ENCODE measurements around the gene HLA-G. TPM values are rescaled to one million over a fixed set of nuclear protein-coding genes. Genes with fewer than 3 reads are reported as not detected.

Gene HLA-G
- total and polyA plus RNA-seq, 2 donors, result 1.7 to 6.3 TPM

DNA sequence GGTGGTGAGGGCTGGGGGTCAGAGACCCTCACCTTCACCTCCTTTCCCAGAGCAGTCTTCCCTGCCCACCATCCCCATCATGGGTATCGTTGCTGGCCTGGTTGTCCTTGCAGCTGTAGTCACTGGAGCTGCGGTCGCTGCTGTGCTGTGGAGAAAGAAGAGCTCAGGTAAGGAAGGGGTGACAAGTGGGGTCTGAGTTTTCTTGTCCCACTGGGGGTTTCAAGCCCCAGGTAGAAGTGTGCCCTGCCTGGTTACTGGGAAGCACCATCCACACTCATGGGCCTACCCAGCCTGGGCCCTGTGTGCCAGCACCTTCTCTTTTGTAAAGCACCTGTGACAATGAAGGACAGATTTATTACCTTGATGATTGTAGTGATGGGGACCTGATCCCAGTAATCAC is 2.1 kb downstream of the HLA-G start:
- WGBS, result 98% methylated on average over 3 of the region's 3 CpGs
- Histone ChIP-seq H3K4me1 (ENCODE audit: control insufficient read depth in 2 of 2, insufficient read depth in 2 of 2, low read length in 2 of 2) (no peaks in the 10 kb centered on the region), H3K4me3 (ENCODE audit: low read length in 2 of 2) (no peak overlapping the region), H3K27ac (ENCODE audit: low read depth in 1 of 2, low read length in 1 of 2) (no peak overlapping the region), H3K27me3 (ENCODE audit: control insufficient read depth in 2 of 2, insufficient read depth in 1 of 2, low read length in 1 of 2) (peaks cover 24 to 72% of the 10 kb centered on the region in 2 donors), H3K9me3 (ENCODE audit: control insufficient read depth in 2 of 2, insufficient read depth in 1 of 2, low read length in 1 of 2) (no peaks in the 10 kb centered on the region), H3K36me3 (ENCODE audit: control insufficient read depth in 2 of 2, insufficient read depth in 2 of 2, low read length in 1 of 2) (no peaks in the 10 kb centered on the region)
- no peak for DNase-seq (ENCODE audit: low read depth in 6 of 9, low spot score in 9 of 9)

DNA sequence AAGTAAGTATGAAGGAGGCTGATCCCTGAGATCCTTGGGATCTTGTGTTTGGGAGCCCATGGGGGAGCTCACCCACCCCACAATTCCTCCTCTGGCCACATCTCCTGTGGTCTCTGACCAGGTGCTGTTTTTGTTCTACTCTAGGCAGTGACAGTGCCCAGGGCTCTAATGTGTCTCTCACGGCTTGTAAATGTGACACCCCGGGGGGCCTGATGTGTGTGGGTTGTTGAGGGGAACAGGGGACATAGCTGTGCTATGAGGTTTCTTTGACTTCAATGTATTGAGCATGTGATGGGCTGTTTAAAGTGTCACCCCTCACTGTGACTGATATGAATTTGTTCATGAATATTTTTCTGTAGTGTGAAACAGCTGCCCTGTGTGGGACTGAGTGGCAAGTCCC is 2.8 kb downstream of the HLA-G start:
- Histone ChIP-seq H3K4me3 (ENCODE audit: low read length in 2 of 2) (no peak overlapping the region), H3K27me3 (ENCODE audit: control insufficient read depth in 2 of 2, insufficient read depth in 1 of 2, low read length in 1 of 2) (peaks cover 24 to 77% of the 10 kb centered on the region in 2 donors), H3K9me3 (ENCODE audit: control insufficient read depth in 2 of 2, insufficient read depth in 1 of 2, low read length in 1 of 2) (no peaks in the 10 kb centered on the region), H3K4me1 (ENCODE audit: control insufficient read depth in 2 of 2, insufficient read depth in 2 of 2, low read length in 2 of 2) (no peaks in the 10 kb centered on the region), H3K36me3 (ENCODE audit: control insufficient read depth in 2 of 2, insufficient read depth in 2 of 2, low read length in 1 of 2) (no peaks in the 10 kb centered on the region), H3K27ac (ENCODE audit: low read depth in 1 of 2, low read length in 1 of 2) (no peak overlapping the region)
- no peak for DNase-seq (ENCODE audit: low read depth in 6 of 9, low spot score in 9 of 9)
- 86% methylated on average over 2 of the region's 2 CpGs for WGBS

DNA sequence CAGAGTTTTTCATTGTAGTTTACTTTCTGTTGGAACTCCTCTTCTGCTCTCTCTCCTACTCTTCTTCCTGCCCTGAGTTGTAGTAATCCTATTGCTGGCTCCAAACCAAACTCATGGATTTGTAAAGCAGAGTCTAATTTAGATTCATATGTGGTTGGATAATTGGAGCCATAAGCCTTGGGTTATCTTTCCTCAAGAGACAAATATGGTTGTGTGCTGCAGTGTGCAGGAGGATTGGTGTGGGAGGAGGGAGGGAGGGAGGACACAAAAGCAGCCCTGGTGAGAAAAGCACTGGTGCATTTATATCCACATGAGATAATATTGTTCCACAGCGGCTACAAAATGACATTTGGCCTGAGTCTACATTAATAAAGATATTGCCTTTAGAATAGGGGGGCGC is 4.2 kb downstream of the HLA-G start:
- no peaks in the 10 kb centered on the region for H3K36me3 ChIP-seq (ENCODE audit: control insufficient read depth in 2 of 2, insufficient read depth in 2 of 2, low read length in 1 of 2)
- H3K4me1 ChIP-seq (ENCODE audit: control insufficient read depth in 2 of 2, insufficient read depth in 2 of 2, low read length in 2 of 2), result no peaks in the 10 kb centered on the region
- no peaks in the 10 kb centered on the region for H3K9me3 ChIP-seq (ENCODE audit: control insufficient read depth in 2 of 2, insufficient read depth in 1 of 2, low read length in 1 of 2)
- no peak overlapping the region for H3K4me3 ChIP-seq (ENCODE audit: low read length in 2 of 2)
- no peak for DNase-seq (ENCODE audit: low read depth in 6 of 9, low spot score in 9 of 9)
- WGBS, result 98% methylated on average over 2 of the region's 2 CpGs
- peaks cover 24 to 65% of the 10 kb centered on the region in 2 donors for H3K27me3 ChIP-seq (ENCODE audit: control insufficient read depth in 2 of 2, insufficient read depth in 1 of 2, low read length in 1 of 2)
- H3K27ac ChIP-seq (ENCODE audit: low read depth in 1 of 2, low read length in 1 of 2), result no peak overlapping the region

DNA sequence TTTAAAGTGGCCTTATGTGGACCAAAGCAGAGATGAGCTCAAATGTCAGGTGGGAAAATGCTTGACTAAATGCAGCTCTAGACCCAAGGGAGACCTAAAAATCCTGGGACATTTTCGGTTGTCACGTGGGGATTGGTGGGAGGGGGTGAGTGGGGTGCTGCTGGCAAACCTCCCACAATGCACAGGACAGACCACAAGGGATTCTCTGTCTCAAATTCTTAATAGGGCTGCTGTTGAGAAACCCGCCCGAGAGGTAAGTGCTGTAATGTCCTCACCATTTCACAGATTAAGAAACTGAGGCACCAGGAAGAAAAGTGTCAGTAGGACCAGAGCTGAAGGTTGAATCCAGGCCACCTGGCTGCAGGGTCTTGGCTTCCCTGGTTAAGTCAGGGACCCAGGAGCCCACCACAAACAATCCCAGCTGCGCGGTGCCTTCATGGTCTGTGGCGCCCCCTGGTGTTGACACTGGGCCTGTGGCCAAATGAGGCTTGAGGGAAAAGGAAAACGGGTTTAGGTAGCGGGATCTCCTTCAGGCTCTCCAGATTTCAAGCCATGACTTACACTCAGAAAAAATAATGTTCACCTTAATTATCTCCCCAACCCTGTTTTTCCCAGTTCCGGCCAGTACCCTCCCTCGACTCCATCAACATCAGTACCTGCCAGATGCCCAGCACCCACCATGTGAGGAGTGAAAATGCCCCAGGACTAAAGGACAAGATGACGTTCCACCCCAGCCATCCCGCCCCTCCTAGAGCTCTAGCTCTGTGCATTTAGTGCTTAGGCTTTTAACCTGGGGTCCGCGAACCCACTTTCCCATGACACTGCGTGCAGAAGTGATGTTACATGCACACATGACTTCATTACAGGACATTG is 7.2 kb downstream of the HLA-G start:
- H3K4me3 ChIP-seq (ENCODE audit: low read length in 2 of 2), result no peak overlapping the region
- no peak overlapping the region for H3K27ac ChIP-seq (ENCODE audit: low read depth in 1 of 2, low read length in 1 of 2)
- H3K9me3 ChIP-seq (ENCODE audit: control insufficient read depth in 2 of 2, insufficient read depth in 1 of 2, low read length in 1 of 2), result no peaks in the 10 kb centered on the region
- H3K36me3 ChIP-seq (ENCODE audit: control insufficient read depth in 2 of 2, insufficient read depth in 2 of 2, low read length in 1 of 2), result no peaks in the 10 kb centered on the region
- peak in 3 of 9 donors; percentile 7 to 15 (median 11) for DNase-seq (ENCODE audit: low read depth in 6 of 9, low spot score in 9 of 9)
- H3K4me1 ChIP-seq (ENCODE audit: control insufficient read depth in 2 of 2, insufficient read depth in 2 of 2, low read length in 2 of 2), result no peaks in the 10 kb centered on the region
- peaks cover 0 to 49% of the 10 kb centered on the region in 2 donors for H3K27me3 ChIP-seq (ENCODE audit: control insufficient read depth in 2 of 2, insufficient read depth in 1 of 2, low read length in 1 of 2)
- 31% methylated on average over 16 of the region's 16 CpGs for WGBS

DNA sequence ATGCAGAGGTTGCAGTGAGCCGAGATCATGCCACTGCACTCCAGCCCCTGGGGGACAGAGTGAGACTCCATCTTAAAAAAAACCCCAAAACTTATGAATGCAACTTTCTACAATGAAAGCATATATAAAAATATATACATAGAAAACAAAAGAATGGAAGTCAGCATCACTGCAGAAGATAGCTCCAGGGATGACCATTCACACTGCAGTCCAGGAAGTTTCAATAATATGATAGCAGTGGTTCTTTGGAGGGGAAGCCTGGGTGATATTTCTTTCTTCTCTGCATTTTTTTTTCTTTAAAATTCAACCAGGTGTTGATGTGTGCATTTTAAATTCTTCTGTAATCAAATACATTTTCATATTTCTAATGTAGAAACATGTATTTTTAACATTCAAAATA is 12.3 kb downstream of the HLA-G start:
- no peaks in the 10 kb centered on the region for H3K36me3 ChIP-seq (ENCODE audit: control insufficient read depth in 2 of 2, insufficient read depth in 2 of 2, low read length in 1 of 2)
- WGBS, result 82% methylated on average over 1 of the region's 1 CpG
- H3K9me3 ChIP-seq (ENCODE audit: control insufficient read depth in 2 of 2, insufficient read depth in 1 of 2, low read length in 1 of 2), result no peaks in the 10 kb centered on the region
- H3K4me3 ChIP-seq (ENCODE audit: low read length in 2 of 2), result no peak overlapping the region
- H3K27me3 ChIP-seq (ENCODE audit: control insufficient read depth in 2 of 2, insufficient read depth in 1 of 2, low read length in 1 of 2), result peaks cover 0 to 35% of the 10 kb centered on the region in 2 donors
- H3K4me1 ChIP-seq (ENCODE audit: control insufficient read depth in 2 of 2, insufficient read depth in 2 of 2, low read length in 2 of 2), result no peaks in the 10 kb centered on the region
- no peak for DNase-seq (ENCODE audit: low read depth in 6 of 9, low spot score in 9 of 9)
- H3K27ac ChIP-seq (ENCODE audit: low read depth in 1 of 2, low read length in 1 of 2), result no peak overlapping the region

DNA sequence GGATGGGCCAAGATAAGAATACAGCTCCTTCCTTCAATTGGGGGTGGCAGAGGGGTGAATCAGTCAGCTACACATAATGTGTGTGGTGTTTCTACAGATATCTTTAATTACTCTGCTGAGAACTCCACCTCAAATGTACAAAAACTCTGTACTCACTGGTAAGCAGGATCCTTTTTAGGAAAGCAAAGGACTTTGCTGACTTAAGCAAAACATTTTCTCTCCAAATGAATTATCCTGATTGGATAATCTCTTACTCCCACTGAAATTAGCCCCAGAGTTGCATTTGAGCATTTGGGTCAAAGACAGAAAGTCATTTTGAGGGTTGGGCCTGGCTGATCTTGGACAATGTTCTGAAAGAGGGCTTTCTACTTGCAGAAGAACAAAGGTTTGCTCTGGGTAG is 13.4 kb downstream of the HLA-G start:
- Histone ChIP-seq H3K4me3 (ENCODE audit: low read length in 2 of 2) (no peak overlapping the region), H3K36me3 (ENCODE audit: control insufficient read depth in 2 of 2, insufficient read depth in 2 of 2, low read length in 1 of 2) (no peaks in the 10 kb centered on the region), H3K27me3 (ENCODE audit: control insufficient read depth in 2 of 2, insufficient read depth in 1 of 2, low read length in 1 of 2) (peaks cover 5 to 28% of the 10 kb centered on the region in 2 donors), H3K9me3 (ENCODE audit: control insufficient read depth in 2 of 2, insufficient read depth in 1 of 2, low read length in 1 of 2) (no peaks in the 10 kb centered on the region), H3K4me1 (ENCODE audit: control insufficient read depth in 2 of 2, insufficient read depth in 2 of 2, low read length in 2 of 2) (no peaks in the 10 kb centered on the region), H3K27ac (ENCODE audit: low read depth in 1 of 2, low read length in 1 of 2) (no peak overlapping the region)
- DNase-seq (ENCODE audit: low read depth in 6 of 9, low spot score in 9 of 9), result no peak

DNA sequence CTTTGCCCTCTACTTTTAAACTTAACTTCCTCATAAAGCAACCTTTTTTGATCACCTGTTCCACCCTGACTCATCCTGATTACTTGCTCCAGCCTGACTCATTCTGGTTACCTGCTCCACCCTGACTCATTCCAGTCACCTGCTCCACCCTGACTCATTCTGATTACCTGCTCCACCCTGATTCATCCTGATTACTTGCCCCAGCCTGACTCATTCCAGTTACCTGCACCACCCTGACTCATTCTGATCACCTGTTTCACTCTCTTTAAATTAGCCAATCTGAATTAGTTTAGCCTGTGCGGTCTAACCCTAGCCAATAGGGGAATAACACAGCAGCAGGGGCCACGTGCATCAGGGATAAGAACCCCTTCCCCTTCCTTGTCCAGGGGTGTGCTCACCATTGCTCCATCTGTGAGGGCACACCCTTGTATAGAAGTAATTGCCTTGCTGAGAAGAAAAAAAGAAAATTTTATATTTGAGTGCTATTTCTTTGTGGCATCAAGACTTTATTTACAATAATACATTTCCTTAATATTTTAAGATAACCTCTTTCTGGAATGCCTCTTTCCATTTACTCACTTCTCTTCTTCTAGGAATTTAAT is 17.9 kb downstream of the HLA-G start:
- Histone ChIP-seq H3K36me3 (ENCODE audit: control insufficient read depth in 2 of 2, insufficient read depth in 2 of 2, low read length in 1 of 2) (no peaks in the 10 kb centered on the region), H3K4me3 (ENCODE audit: low read length in 2 of 2) (no peak overlapping the region), H3K9me3 (ENCODE audit: control insufficient read depth in 2 of 2, insufficient read depth in 1 of 2, low read length in 1 of 2) (peaks cover 0 to 1% of the 10 kb centered on the region in 2 donors), H3K27ac (ENCODE audit: low read depth in 1 of 2, low read length in 1 of 2) (no peak overlapping the region), H3K4me1 (ENCODE audit: control insufficient read depth in 2 of 2, insufficient read depth in 2 of 2, low read length in 2 of 2) (peaks cover 0 to 4% of the 10 kb centered on the region in 2 donors), H3K27me3 (ENCODE audit: control insufficient read depth in 2 of 2, insufficient read depth in 1 of 2, low read length in 1 of 2) (peaks cover 26 to 45% of the 10 kb centered on the region in 2 donors)
- WGBS, result 89% methylated on average over 2 of the region's 2 CpGs
- DNase-seq (ENCODE audit: low read depth in 6 of 9, low spot score in 9 of 9), result no peak

DNA sequence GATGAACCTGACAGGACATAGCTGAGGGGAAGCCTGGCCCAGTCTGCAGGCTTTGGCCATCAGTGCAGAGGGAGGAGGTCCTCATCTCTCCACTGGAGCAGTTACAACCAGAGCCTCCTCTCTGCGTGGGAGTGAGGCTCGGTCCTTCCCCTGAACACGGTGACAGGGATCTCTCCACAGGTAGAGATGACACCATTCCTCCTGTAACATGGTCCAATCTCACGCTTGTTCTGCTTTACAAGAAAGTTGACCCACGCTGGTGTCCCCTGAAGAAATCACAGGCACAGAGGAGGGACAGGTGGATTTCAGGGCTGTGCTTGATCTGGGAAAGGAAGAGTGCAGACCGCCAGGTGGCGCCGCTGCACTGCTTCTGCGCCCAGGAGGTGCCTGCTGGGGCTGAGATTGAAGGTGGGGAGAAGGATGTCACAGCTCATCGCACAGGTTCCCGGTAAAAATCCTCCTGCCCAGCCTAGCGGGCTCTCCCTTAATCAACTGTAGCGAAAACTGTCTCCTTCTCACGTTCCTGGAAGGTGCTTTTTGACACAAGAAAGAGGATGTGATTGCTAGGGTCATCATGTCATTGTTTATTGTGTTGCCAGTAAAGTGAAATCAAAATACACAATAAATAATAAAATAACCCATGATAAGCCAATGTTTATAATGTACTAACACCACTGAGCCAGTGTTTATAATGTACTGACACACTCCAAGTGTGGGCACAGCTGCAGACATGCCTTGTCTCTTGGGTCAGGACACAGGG is 20.4 kb downstream of the HLA-G start:
- 14% methylated on average over 14 of the region's 14 CpGs for WGBS
- H3K36me3 ChIP-seq (ENCODE audit: control insufficient read depth in 2 of 2, insufficient read depth in 2 of 2, low read length in 1 of 2), result no peaks in the 10 kb centered on the region
- peaks cover 0 to 1% of the 10 kb centered on the region in 2 donors for H3K9me3 ChIP-seq (ENCODE audit: control insufficient read depth in 2 of 2, insufficient read depth in 1 of 2, low read length in 1 of 2)
- no peak overlapping the region for H3K4me3 ChIP-seq (ENCODE audit: low read length in 2 of 2)
- H3K27me3 ChIP-seq (ENCODE audit: control insufficient read depth in 2 of 2, insufficient read depth in 1 of 2, low read length in 1 of 2), result peaks cover 34 to 67% of the 10 kb centered on the region in 2 donors
- peaks cover 0 to 4% of the 10 kb centered on the region in 2 donors for H3K4me1 ChIP-seq (ENCODE audit: control insufficient read depth in 2 of 2, insufficient read depth in 2 of 2, low read length in 2 of 2)
- H3K27ac ChIP-seq (ENCODE audit: low read depth in 1 of 2, low read length in 1 of 2), result no peak overlapping the region
- peak; percentile 34 to 90 (median 68) for DNase-seq (ENCODE audit: low read depth in 6 of 9, low spot score in 9 of 9)

Measured in thymus (tissue), 11 donors.